ENCODE results near the gene PHGDH.
A peak's percentile ranks its signal among the peaks of the same experiment; 100 is the strongest.

Gene PHGDH

GRCh38 chr1:119739150-119739549 is 27.4 kb downstream of the PHGDH start:
- Histone ChIP-seq H3K9me3 (ENCODE audit: low read depth, low read length) (no peaks in the 10 kb centered on the region), H3K36me3 (ENCODE audit: insufficient read depth, low read length) (peaks cover 100% of the 10 kb centered on the region), H3K4me3 (no peak overlapping the region), H3K9ac (ENCODE audit: insufficient read length) (no peak overlapping the region), H3K27ac (no peak overlapping the region)
- TF ChIP-seq EZH2 (IDR thresholded peaks at IDR 0.05) (no peak), POLR2AphosphoS5 (IDR thresholded peaks at IDR 0.05; ENCODE audit: borderline replicate concordance, low read depth, low read length) (no peak), FOXP2 (optimal IDR thresholded peaks at IDR 0.05; ENCODE audit: control extremely low read depth, extremely low read length, insufficient read depth) (no peak)
- DNase-seq (ENCODE audit: low read depth, low spot score), result no peak

DNA sequence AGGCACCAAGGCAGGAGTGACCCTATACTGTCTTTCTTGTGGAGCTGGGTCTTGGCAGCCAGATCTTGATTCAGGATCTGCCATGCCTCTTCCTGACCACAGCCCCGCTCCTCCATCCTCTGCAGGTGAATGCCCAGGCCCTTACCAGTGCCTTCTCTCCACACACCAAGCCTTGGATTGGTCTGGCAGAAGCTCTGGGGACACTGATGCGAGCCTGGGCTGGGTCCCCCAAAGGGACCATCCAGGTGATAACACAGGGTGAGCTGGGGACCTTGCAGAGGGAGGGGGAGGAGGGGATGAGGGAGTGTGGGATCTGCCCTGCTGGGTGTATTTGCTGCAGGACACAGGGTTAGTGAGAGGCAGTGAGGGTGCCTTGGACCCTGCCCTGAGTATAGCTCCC is 28.5 kb downstream of the PHGDH start:
- Histone ChIP-seq H3K27ac (no peak overlapping the region), H3K9ac (ENCODE audit: insufficient read length) (no peak overlapping the region), H3K36me3 (ENCODE audit: insufficient read depth, low read length) (peaks cover 94% of the 10 kb centered on the region), H3K9me3 (ENCODE audit: low read depth, low read length) (no peaks in the 10 kb centered on the region), H3K4me3 (no peak overlapping the region)
- TF ChIP-seq EZH2 (IDR thresholded peaks at IDR 0.05) (no peak), POLR2AphosphoS5 (IDR thresholded peaks at IDR 0.05; ENCODE audit: borderline replicate concordance, low read depth, low read length) (no peak), FOXP2 (optimal IDR thresholded peaks at IDR 0.05; ENCODE audit: control extremely low read depth, extremely low read length, insufficient read depth) (no peak)
- DNase-seq (ENCODE audit: low read depth, low spot score), result no peak

DNA sequence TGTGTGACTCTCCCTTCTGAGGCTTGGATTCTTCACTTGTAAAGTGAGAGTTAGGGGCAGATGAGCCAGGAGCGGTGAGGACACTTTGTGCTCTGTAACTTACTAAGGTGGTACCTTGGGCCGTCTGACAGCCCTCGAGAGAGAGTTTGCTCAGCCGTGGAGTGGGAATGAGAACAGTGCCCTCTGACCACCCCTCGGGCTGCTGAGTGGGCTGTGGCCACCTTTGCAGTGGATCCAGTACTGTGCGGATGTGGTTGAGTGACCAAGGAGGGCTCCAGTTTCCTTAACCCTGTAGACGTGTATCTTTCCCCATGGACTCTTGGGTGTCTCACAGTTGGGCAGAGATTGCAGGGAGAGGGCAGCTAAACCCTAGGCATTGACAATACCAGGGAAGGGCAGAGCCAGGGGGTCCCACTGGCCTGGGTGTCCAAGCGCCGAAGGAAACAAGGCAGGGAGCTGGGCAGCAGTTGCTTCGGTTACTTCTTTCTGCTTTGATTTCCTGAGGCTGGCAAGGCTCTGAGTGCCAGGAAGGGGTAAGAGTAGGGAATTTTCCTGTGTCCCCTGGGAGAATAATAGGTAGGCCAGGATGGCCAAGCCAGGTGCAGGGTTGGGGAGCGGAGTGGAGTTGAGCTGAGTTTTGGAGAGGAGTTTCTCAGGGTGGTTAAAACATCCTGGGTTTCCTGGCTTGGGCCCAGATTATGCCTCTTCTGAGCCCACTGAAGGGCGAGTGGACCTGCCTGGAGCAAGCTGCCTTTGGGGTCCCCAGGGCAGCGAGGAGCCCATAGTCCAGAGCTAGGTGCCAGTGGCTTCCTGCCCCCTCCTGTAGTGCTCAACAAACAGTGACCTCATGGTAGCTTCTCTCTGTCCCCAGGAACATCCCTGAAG is 29.4 kb downstream of the PHGDH start:
- TF ChIP-seq POLR2AphosphoS5 (IDR thresholded peaks at IDR 0.05; ENCODE audit: borderline replicate concordance, low read depth, low read length), result no peak
- no peak for TF ChIP-seq FOXP2 (optimal IDR thresholded peaks at IDR 0.05; ENCODE audit: control extremely low read depth, extremely low read length, insufficient read depth)
- TF ChIP-seq EZH2 (IDR thresholded peaks at IDR 0.05), result no peak
- no peak for DNase-seq (ENCODE audit: low read depth, low spot score)
- H3K9me3 ChIP-seq (ENCODE audit: low read depth, low read length), result no peaks in the 10 kb centered on the region
- H3K27ac ChIP-seq, result peak overlapping the region; percentile 9; the same call in 1 of the 2 replicates
- H3K9ac ChIP-seq (ENCODE audit: insufficient read length), result no peak overlapping the region
- H3K4me3 ChIP-seq, result no peak overlapping the region
- H3K36me3 ChIP-seq (ENCODE audit: insufficient read depth, low read length), result peaks cover 85% of the 10 kb centered on the region

DNA sequence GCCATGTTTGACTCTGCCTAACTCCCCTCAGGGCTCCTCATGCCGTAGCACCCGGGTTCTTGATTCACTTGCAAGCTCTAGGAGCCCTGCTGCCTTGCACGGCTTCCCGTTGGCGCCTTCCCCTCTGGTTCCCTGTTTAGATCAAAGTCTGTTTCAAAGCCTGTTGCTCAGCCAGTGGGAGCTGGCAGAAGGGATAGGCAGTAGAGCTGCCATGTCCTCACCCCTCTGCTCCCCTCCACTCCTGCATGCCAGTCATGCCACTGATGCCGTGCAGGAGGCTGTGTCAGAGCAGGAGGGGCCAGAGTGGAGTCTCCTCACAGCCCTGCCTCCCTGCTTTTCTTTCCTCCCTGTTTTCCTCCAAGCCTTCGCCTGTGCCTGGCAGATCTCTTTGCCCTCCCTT is 30.5 kb downstream of the PHGDH start:
- no peak overlapping the region for H3K9ac ChIP-seq (ENCODE audit: insufficient read length)
- peaks cover 74% of the 10 kb centered on the region for H3K36me3 ChIP-seq (ENCODE audit: insufficient read depth, low read length)
- no peak overlapping the region for H3K4me3 ChIP-seq
- H3K27ac ChIP-seq, result no peak overlapping the region
- no peak for TF ChIP-seq FOXP2 (optimal IDR thresholded peaks at IDR 0.05; ENCODE audit: control extremely low read depth, extremely low read length, insufficient read depth)
- TF ChIP-seq POLR2AphosphoS5 (IDR thresholded peaks at IDR 0.05; ENCODE audit: borderline replicate concordance, low read depth, low read length), result no peak
- no peak for TF ChIP-seq EZH2 (IDR thresholded peaks at IDR 0.05)
- H3K9me3 ChIP-seq (ENCODE audit: low read depth, low read length), result no peaks in the 10 kb centered on the region
- DNase-seq (ENCODE audit: low read depth, low spot score), result no peak

DNA sequence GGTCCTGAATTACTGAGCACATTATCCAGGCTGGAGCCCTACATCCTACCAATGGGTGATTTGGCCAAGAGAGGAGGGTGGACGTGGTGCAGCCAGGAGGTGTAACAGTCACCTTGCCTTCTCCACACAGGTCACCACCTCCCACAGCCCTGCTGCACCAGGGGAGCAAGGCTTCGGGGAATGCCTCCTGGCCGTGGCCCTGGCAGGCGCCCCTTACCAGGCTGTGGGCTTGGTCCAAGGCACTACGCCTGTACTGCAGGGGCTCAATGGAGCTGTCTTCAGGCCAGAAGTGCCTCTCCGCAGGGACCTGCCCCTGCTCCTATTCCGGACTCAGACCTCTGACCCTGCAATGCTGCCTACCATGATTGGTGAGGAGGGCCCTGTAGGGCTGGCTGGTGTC is 30.9 kb downstream of the PHGDH start:
- TF ChIP-seq POLR2AphosphoS5 (IDR thresholded peaks at IDR 0.05; ENCODE audit: borderline replicate concordance, low read depth, low read length) (no peak), EZH2 (IDR thresholded peaks at IDR 0.05) (no peak), FOXP2 (optimal IDR thresholded peaks at IDR 0.05; ENCODE audit: control extremely low read depth, extremely low read length, insufficient read depth) (no peak)
- no peak for DNase-seq (ENCODE audit: low read depth, low spot score)
- Histone ChIP-seq H3K36me3 (ENCODE audit: insufficient read depth, low read length) (peaks cover 69% of the 10 kb centered on the region), H3K9me3 (ENCODE audit: low read depth, low read length) (no peaks in the 10 kb centered on the region), H3K27ac (no peak overlapping the region), H3K4me3 (no peak overlapping the region), H3K9ac (ENCODE audit: insufficient read length) (no peak overlapping the region)

GRCh38 chr1:119743308-119743707 is 31.6 kb downstream of the PHGDH start:
- Histone ChIP-seq H3K27ac (peak overlapping the region; percentile 60; the same call in 1 of the 2 replicates), H3K9ac (ENCODE audit: insufficient read length) (no peak overlapping the region), H3K36me3 (ENCODE audit: insufficient read depth, low read length) (peaks cover 63% of the 10 kb centered on the region), H3K4me3 (no peak overlapping the region), H3K9me3 (ENCODE audit: low read depth, low read length) (no peaks in the 10 kb centered on the region)
- DNase-seq (ENCODE audit: low read depth, low spot score), result no peak
- TF ChIP-seq FOXP2 (optimal IDR thresholded peaks at IDR 0.05; ENCODE audit: control extremely low read depth, extremely low read length, insufficient read depth) (no peak), POLR2AphosphoS5 (IDR thresholded peaks at IDR 0.05; ENCODE audit: borderline replicate concordance, low read depth, low read length) (no peak), EZH2 (IDR thresholded peaks at IDR 0.05) (no peak)

- H3K9ac ChIP-seq (ENCODE audit: insufficient read length), result no peak overlapping the region
- H3K9me3 ChIP-seq (ENCODE audit: low read depth, low read length), result no peaks in the 10 kb centered on the region
- H3K4me3 ChIP-seq, result no peak overlapping the region
- DNase-seq (ENCODE audit: low read depth, low spot score), result peak; percentile 28
- H3K27ac ChIP-seq, result peak overlapping the region; percentile 60
- peaks cover 56% of the 10 kb centered on the region for H3K36me3 ChIP-seq (ENCODE audit: insufficient read depth, low read length)
- peak; percentile 10; the same call in 1 of the 2 replicates for TF ChIP-seq POLR2AphosphoS5 (IDR thresholded peaks at IDR 0.05; ENCODE audit: borderline replicate concordance, low read depth, low read length)
- TF ChIP-seq EZH2 (IDR thresholded peaks at IDR 0.05), result no peak
Measured at GRCh38 chr1:119743776-119744597, 32.3 kb downstream of the PHGDH start.

- H3K9me3 ChIP-seq (ENCODE audit: low read depth, low read length), result no peaks in the 10 kb centered on the region
- no peak for DNase-seq (ENCODE audit: low read depth, low spot score)
- no peak overlapping the region for H3K9ac ChIP-seq (ENCODE audit: insufficient read length)
- TF ChIP-seq EZH2 (IDR thresholded peaks at IDR 0.05) (no peak), FOXP2 (optimal IDR thresholded peaks at IDR 0.05; ENCODE audit: control extremely low read depth, extremely low read length, insufficient read depth) (no peak), POLR2AphosphoS5 (IDR thresholded peaks at IDR 0.05; ENCODE audit: borderline replicate concordance, low read depth, low read length) (no peak)
- H3K27ac ChIP-seq, result no peak overlapping the region
- H3K36me3 ChIP-seq (ENCODE audit: insufficient read depth, low read length), result peaks cover 51% of the 10 kb centered on the region
- no peak overlapping the region for H3K4me3 ChIP-seq
Measured at GRCh38 chr1:119744598-119744942, 32.8 kb downstream of the PHGDH start.
